Suprapubic skin (tissue), 4 donors: ENCODE data around the gene SH3GLB2.

Source experiments
- EP300 ChIP-seq: sonication (generic); formaldehyde crosslinking; IDR thresholded peaks from one replicate; pipeline ENCODE4 v1.6.1; 2017; ENCODE audit warnings: antibody characterized with exemption
- POLR2A ChIP-seq, 2 donors: fragments of 450-650 bp; IDR thresholded peaks; one replicate each; pipeline ENCODE4 v1.6.1; 2017; ENCODE audit warnings: antibody characterized with exemption in 2 of 2, mild to moderate bottlenecking in 2 of 2, moderate library complexity in 2 of 2
- POLR2AphosphoS5 ChIP-seq, 3 donors: sonication (generic); formaldehyde crosslinking; IDR thresholded peaks; one replicate each; pipeline ENCODE4 v1.6.1; 2017; ENCODE audit warnings: antibody characterized with exemption in 3 of 3
- TF ChIP-seq, protein P1 (sequence below), 2 donors: fragments of 200-600 bp in 1 of 2; fragments of 450-650 bp in 1 of 2; sonication (generic) in 1 of 2; IDR thresholded peaks; one replicate each; pipeline ENCODE4 v1.5.1; 2016 to 2019; ENCODE audit warnings: antibody characterized with exemption in 2 of 2, mild to moderate bottlenecking in 1 of 2, moderate library complexity in 1 of 2

DNA sequence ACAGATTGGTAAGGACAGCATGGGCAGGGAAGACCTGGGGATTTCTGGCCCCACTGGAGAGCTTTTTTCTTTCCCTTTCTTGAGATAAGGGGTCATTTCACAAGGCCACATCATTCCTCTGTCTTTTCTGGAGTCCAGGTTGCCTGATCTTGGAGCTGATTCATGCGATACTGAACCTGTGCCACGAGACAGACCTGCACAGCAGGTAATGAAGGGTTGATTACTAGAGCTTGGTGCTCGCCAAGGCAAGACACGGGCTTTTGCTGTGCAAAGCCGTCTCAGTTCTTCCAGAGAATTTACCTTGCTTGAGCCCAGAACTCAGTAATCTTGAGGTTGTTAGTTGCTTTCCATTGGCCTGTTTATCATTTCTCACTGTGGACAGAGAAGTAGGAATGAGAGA is 41.5 kb downstream of the SH3GLB2 start:
- TF ChIP-seq, protein P1, sequence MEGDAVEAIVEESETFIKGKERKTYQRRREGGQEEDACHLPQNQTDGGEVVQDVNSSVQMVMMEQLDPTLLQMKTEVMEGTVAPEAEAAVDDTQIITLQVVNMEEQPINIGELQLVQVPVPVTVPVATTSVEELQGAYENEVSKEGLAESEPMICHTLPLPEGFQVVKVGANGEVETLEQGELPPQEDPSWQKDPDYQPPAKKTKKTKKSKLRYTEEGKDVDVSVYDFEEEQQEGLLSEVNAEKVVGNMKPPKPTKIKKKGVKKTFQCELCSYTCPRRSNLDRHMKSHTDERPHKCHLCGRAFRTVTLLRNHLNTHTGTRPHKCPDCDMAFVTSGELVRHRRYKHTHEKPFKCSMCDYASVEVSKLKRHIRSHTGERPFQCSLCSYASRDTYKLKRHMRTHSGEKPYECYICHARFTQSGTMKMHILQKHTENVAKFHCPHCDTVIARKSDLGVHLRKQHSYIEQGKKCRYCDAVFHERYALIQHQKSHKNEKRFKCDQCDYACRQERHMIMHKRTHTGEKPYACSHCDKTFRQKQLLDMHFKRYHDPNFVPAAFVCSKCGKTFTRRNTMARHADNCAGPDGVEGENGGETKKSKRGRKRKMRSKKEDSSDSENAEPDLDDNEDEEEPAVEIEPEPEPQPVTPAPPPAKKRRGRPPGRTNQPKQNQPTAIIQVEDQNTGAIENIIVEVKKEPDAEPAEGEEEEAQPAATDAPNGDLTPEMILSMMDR (IDR thresholded peaks at IDR 0.05), result no peak
- no peak for TF ChIP-seq POLR2A (IDR thresholded peaks at IDR 0.05)
- TF ChIP-seq EP300, result no peak
- TF ChIP-seq POLR2AphosphoS5 (IDR thresholded peaks at IDR 0.05), result no peak
